Esophagus muscularis mucosa (tissue), 4 donors: ENCODE data around the gene GNAI1.

Source experiments
- EP300 ChIP-seq: sonication (generic); formaldehyde crosslinking; IDR thresholded peaks from one replicate; pipeline ENCODE4 v1.6.1; 2017; ENCODE audit warnings: antibody characterized with exemption
- POLR2A ChIP-seq: fragments of 450-650 bp; IDR thresholded peaks from one replicate; pipeline ENCODE4 v1.6.1; 2017; ENCODE audit warnings: antibody characterized with exemption, moderate library complexity, mild to moderate bottlenecking, low read depth
- TF ChIP-seq, protein P1 (sequence below), 3 experiments: fragments of 200-600 bp in 2 of 3; fragments of 450-650 bp in 1 of 3; sonication (generic) in 2 of 3; IDR thresholded peaks; one replicate each; pipeline ENCODE4 v1.5.1; 2017 to 2019; ENCODE audit warnings: antibody characterized with exemption in 3 of 3, mild to moderate bottlenecking in 2 of 3, moderate library complexity in 1 of 3

DNA sequence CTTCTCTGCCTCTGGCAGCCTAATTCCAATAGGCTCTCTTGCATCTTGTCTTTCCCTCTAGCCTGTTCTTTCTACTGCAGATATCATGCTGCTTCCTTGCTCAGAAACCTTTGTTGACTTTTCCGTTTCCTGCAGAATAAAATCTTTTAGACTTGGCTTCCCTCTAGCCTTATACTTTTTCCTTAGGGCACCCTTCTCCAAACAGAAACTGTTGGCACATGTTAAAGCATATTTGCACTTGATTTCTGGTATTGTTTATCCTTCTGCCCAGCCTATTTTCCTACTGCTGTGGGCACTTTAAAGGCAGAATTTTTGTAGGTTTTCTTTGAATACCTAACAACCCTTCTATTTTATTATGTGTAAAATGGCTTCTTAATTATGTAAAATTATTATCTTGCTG lies 4.6 kb downstream of the GNAI1 start:
- TF ChIP-seq, protein P1, sequence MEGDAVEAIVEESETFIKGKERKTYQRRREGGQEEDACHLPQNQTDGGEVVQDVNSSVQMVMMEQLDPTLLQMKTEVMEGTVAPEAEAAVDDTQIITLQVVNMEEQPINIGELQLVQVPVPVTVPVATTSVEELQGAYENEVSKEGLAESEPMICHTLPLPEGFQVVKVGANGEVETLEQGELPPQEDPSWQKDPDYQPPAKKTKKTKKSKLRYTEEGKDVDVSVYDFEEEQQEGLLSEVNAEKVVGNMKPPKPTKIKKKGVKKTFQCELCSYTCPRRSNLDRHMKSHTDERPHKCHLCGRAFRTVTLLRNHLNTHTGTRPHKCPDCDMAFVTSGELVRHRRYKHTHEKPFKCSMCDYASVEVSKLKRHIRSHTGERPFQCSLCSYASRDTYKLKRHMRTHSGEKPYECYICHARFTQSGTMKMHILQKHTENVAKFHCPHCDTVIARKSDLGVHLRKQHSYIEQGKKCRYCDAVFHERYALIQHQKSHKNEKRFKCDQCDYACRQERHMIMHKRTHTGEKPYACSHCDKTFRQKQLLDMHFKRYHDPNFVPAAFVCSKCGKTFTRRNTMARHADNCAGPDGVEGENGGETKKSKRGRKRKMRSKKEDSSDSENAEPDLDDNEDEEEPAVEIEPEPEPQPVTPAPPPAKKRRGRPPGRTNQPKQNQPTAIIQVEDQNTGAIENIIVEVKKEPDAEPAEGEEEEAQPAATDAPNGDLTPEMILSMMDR (IDR thresholded peaks at IDR 0.05) = no peak
- TF ChIP-seq POLR2A (no peak), EP300 (no peak)
